ENCODE results near the gene POU4F1.
A peak's percentile ranks its signal among the peaks of the same experiment; 100 is the strongest.

POU4F1 gene

DNA sequence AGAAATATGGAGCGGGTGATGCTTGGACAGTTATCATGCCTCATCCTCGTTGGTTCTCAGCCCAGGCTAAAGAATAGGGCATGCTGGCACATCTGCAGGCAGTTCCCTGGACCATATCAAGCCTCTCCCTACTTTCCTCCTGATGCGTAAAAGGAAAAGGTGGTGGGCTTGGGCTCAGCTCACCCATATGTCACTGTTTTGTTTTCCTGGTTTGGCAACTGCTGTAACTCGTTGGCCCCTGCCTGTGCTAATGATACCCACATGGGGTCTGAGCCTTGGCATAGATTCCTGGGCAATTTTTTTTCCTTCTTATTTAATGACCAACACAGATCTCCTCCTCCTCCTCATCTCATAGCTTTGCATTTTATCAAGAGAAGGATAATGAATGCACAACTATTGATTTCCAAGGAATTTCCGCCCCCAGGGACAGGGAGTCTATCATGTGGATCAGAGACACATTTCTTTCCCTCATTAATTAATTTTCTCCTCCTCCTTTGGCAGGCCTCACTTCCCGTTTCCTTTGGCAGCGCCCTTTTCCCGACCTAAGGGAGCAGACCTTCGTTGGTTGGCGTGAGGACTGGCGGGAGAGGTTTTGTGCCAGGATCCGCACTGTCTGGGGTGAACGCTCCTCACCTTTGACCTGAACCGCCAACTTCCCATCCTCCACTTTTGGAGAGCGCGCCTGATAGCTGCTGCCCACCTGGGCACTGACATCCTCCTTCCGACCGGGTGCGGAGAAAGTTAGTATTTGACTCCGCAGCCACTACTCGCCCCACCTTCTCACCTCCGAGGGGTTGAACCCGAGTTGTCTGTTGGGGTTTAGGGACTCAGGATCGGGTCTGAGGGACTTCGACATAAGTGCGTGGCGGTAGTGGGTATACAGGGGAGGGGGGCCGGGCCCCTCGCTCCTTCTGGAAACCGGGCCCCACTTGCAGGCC is 3.4 kb upstream of the POU4F1 start:
- no peak for DNase-seq

DNA sequence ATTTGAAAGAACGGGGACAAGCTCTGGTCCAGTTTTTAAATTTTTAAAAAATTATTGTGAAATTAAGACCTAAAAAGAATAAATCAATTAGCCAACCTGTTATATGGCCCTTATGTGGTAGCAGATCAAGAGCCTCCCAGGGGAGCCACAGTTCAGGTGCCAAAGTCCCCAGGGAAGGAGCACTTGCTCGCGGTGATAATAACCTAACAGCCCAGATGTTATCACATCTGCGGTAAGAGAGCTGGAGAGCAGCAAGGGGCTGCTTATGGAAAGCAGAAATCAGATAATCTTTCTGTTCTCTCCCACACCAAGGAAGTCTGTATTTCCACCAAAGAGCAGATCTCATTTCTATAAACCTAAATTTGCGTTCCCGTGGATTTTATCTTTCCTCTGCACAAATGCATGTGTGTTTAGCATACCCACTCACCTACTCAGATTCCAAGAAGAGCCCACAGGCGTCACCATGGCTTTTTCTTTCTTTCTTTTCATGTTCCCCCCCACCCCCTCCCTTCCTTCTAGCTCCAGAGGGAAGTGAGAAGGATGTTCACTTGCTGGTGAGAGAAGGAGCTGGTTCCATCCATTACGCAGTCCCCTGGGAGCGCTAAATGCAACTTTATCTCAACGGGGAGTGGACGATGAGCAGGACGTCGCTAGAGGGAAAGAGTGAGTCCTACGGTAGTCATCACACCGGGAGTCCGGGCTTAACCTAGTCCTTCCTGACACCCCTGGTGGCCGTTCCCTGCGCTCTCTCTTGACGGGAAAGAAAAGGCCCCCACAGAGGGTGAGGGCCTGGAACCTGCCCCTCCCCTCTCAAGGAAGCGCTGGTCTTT is 1.6 kb upstream of the POU4F1 start:
- DNase-seq: peak; percentile 11

DNA sequence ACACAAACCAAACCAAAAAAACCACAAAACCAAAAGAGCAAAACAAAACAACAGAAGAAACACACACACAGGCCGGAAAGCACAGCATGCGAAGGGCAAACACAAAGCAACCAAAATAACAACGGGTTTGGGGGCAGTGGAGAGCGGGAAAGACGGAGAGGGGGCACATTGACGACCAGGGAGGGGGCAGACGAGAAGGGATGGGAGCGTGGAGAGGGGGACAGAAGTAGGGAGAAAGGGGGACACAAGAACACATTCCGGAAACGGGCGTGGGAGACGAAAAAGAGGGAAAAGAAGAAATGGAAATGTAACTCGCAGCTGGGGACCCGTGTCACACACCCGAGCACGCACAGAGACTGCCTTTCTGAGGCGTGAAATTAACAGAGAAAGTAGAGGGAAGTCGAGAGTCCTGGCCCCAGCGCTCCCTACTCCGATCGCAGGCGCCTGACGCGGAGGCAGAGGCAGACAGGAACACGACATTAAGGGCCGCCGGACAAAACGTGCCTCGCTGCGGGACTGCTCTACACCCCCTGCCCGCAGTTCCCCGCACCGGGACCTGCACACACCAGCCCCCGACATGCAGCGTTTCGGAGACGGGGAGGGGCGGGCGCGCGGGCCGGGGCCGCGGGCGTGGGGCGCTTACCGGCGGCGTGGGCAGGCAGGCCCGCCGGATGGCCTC is 652 bp downstream of the POU4F1 start:
- DNase-seq: peak; percentile 14

DNA sequence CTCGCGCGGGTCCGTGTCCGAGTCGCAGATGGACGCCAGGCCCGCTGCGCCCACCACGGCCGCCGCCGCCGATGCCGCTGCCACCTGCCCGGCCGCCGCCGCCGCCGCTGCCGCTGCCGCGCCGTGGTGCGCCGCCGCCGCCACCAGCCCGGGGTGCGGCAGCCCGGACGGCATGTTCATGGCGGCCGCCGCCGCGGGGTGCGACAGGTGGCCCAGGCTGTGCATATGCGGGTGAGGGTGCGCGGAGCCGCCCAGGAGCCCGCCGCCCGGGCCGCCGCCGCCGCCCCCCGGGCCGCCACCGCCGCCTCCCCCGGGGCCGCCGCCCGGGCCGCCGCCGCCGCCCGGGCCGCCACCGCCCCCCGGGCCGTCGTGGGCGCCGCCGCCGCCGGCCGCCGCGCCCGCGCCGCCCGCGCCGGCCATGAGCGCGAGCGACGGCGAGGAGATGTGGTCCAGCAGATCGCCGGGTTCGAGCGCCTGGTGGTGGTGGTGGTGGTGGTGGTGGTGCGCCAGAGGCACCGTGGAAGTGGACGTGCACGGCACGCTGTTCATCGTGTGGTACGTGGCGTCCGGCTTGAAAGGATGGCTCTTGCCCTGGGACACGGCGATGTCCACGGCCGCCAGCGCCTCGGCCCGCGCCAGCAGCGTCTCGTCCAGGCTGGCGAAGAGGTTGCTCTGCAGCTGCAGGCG is 1.3 kb downstream of the POU4F1 start:
- no peak for DNase-seq

DNA sequence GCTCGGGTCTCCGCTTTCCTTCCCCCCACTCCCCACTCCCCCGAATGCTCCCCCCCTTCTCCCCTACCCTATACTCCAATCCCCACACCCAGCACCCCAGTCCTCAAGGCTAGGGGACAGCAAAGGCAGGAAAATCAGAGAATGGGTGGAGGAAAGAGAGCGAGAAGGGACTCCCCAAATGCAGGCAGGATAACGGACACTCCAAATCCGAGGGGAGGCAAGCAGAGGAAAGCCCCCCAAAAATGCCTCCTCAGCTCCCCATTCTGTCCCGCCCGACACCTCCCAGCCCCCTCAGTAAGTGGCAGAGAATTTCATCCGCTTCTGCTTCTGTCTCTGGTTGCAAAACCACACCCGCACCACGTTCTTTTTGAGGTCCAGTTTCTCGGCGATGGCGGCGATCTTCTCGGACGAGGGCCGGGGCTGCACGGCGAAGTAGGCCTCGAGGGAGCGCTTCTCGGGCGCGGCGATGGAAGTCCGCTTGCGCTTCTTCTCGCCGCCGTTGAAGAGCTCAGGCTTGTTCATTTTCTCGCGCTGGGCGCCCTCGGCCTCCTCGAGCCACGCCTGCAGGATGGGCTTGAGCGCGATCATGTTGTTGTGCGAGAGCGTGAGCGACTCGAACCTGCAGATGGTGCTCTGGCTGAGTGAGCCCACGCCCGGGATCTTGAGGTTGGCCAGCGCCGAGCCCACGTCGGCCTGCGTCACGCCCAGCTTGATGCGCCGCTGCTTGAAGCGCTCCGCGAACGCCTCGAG is 2.1 kb downstream of the POU4F1 start:
- no peak for DNase-seq

DNA sequence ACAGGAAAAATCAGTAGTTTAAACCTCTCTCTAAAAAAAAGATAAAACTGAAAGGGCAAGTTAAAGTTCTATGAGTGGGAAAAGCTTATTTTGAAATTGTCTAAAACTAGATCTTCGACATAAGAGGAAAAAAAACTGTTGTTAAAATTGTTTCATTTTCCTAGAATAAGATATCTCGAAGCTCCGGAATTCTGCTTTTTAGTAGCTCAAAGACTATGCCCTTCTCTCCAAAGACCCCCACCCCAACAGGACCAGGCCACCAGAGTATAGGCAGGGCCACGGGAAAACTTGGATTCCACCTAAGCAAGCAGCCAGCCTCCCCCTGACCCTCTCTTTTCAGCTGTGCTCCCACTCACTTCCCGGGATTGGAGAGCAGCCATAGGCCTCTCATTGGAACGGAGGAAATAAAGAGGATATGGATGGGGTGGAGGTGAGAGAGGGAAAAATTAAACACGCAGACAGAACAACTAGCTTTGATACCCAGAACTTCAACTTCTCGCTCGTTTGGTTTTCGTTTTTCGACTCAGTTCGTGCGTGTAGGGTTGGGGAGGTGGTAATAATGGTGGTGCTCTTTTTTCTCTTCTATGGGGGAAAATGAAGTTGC is 3.0 kb downstream of the POU4F1 start:
- no peak for DNase-seq

DNA sequence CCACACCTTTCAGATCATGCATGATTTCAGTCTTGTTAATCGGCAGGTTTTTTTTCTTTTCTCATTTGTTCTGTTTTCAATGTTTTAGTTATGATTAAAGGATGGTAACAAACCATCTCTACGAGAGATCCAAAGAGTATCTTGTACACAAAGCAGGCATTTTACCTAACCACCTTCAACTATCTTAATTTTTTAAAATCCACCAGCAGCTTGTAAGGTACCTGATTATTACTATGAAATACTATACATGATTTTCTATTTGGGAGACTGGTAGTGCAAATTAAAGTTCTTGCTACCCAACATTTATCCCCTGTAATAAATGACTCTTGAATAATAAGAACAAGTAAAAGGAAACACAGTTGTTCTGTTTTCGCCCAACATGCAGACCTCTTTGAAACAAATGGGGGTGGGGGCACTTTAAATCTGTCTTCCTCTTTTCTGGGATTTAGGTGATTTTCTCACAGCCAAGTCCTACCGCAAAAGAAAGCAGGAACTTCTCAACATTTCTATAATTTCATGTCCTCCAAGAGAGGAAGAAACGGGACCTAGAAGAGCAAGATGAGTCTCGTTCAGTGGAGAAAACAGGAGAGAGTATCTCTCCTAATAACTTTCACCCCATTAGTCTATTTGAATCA is 3.6 kb downstream of the POU4F1 start:
- DNase-seq: no peak

DNA sequence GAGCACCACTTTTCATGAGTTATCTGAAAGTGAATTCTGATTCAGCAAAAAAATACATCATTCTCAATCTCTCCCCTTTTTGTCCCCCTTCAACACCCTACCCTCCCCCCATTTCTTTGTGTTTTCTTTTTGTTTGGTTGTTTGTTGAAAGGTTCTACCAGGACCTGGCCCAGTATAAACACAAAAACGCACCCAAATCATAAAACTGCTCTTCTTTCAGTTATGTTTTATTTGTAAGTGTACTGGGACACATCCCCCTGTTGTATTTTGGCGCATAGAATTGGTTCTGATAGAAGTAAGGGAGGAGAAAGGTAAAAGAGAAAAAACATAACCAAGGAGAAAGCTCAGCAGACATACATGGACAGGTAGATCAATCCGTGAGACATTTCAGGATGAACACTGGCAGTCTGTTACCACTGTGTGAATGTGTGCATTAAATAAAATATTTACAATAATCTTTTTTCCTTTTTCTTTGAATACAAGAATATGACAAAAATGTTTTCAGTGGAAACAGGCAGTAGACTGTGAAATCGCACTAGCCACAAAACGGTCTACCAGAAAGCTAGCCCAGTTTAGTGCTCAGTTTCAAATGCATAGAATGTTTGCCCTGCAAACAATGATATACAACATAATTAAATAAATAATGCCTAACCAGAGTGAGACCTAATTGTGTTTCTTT is 4.2 kb downstream of the POU4F1 start:
- no peak for DNase-seq

DNA sequence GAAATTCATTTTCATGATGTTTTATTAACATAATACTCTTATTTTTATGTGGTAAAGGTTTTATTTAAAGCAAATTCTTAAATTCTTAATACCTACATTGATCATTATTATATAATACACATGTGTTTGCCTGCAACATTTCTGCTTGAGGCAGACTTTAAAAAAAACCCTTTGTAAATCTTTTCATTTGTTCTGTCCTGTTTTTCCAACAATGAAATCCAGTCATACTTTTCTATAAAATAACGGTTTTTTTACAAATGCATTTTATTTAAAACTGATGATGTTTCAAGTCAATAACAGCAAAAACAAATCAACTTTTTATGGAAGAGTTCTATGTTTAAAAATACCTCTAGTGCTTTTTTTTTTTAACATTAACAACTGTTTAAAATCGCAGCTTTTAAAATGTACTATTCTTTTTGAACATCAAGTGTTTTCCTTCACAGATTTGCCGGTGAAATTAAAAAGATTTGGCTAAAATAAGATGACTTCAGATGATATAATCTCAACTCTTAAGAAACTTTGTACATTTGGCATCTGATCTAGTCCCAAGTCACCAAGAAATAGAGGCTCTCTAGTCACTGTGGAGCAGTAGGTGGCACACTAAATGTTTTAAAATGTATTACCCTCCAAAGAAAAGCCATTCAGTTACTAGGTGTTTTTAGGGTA is 5.1 kb downstream of the POU4F1 start:
- no peak for DNase-seq

DNA sequence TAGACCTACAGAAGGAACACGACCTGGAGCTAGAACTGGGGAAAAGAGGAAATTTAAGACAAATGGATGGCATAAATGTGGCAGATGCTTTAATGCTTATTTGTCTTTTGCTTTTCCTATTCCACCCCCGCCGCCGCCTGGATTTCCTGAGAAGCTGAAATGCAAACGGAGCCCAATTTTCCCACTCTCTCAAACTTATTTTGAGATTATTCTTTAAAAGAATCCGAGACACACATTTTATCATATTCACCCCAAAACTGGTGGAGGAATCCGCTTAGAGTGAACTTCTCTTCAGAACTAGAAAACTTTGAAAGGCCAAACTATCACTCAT is 5.8 kb downstream of the POU4F1 start:
- DNase-seq: no peak

DNA sequence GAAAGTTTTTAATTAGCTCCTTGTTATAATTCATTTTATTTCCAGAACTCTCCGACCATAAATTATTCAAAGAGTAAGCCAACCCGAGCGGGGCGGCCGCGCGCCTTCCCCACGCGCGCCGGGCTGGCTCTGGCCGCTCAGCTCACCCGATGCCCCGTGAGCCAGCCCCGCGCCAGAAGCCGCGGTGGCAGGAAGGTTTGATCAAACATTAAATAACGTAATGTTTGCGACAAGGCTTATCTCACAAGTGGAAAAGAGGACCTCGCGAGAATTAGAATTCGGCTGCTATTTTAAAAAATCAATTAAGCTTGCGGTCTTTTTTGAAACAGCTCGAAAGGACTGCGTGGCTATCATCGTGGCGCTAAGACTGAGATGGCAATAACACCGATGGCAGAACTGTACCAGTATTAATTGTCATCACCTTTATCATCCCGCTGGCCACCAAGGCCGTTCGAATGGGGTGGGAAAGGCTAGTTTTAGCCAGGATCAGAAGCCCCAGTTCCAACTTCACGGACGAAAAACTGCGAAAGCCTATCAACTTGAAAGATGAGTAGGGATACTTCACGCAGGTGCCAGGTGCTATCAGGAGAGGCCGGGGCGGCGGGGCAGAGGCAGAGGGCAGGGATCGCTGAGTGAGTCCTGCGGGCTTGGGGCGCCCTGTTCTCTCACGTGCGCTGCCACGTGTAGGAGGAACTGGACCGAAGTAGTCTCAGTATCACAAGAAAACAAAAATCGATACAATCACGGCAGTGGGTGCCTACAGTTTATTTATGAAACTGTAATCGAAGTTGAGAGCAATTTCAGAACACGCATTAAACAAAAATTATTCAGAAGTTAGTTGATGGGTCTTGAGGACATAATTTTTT is 6.4 kb downstream of the POU4F1 start:
- no peak for DNase-seq

DNA sequence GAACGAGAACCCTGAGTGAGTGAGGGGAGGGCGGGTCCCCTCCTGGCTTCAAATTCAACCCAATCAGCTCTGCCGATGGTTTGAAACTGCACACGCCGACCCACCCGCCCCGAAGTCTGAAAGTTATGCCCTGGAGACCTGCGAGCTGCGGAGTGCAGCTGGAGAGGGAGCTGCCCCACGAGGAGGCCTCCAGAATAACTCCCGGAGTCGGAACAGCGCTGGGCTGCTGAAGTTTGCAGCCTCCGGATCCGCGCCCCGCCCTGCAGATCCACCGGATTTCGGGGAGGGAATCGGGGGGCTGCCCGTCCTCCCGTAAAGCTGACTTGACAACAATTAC is 7.0 kb downstream of the POU4F1 start:
- DNase-seq: no peak

DNA sequence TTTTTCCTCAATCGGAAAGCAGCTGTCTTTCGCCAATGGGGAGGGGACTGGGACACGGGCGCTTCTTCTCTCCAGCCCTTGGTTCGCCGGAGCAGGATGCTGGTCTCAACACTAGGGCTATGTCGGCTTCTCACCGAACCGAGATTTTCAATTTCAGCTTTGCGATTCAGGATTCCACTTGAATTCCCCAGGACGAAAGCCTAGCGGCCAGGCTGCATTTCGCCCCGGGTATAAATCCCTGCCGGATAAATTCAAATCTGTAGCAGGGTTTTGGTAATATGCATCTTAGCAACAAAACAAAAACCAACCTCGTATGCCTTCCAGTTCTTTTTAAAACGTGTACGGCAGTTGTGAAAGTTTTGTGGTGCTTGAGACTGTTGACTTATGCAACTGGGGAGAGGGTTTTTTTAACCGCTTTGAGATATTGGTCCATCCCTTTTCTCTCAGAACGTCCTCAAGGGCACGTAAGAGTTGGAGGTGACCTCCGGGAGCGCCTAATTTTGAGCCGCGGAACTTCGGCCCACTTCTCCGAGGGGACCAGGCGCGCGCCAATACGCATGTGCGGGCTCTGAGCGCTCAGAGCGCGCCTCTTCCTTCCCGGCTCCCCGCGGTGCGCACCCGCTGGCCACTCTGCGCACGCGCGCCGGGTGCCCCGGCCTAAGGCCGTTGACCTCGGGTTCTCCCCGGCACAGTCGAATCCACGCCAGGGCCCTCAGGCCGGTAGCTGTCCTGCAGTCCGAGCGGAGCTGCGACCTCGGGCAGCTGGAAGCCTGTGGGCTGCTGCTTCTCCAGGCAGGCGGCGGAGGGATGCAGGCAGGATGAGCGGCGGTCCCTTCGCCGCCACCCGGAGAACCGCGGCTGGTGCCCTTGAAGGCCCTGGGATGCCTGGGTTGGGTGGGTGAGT is 7.6 kb downstream of the POU4F1 start:
- no peak for DNase-seq

DNA sequence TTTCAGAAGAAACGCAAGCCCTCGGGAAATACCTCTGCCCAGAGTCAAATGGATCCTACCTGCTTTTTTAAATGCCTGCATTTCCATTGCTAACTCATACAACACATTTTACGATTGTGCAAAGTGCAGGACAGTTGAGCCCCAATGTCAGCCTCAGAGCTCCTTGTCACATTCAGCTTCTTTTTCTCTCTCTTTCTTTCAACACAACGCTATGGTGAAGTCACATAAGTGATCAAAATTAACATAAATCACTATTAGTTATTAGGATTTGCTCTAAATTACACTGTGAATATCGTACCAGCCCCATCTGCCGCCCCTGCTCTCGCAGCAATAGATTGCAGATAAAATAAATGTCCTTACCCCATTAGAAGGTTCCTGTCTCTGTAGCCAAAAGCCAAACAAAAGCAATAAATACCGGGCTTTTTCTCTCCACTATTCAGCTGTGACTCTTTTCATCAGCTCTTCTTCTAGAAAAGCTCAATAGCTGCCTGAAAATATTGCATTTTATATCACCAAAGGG is 8.8 kb downstream of the POU4F1 start:
- no peak for DNase-seq

DNA sequence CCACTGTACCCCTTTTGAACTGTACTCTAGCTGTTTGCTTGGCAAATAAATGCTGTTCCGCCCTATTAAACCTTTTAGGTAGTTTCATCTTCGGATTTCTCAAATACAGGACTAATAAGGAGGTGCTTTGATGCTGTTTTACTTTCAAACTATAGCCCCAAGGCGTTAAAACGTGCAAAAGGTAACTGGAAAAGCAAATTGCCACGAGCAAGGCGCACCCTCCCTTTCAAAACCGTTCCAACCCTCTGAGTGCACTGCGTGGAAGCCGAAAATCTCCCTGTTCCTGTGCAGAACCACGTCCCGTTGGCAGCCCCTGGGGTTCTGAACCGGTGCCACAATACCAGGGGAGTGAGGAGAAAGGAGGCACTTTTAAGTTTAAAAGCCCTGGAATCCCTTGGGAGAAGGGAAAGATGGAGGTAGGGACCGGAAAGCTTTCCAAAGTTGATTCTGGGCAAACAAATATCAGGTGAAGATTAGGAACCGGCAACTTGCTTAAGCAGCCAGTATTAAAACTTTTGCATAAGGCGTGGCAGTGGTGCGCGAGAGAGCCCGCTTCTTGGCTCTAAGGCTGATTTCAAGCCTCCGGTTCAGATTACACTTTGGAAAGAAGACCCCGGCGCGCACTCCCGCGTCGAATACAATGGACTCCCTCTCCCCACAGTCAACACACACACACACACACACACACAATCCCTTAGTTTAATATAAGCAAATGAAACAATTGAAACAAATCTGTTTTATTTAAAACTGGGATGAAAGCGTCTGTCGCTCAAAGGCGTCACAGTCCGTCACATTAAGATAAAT is 9.5 kb downstream of the POU4F1 start:
- no peak for DNase-seq

DNA sequence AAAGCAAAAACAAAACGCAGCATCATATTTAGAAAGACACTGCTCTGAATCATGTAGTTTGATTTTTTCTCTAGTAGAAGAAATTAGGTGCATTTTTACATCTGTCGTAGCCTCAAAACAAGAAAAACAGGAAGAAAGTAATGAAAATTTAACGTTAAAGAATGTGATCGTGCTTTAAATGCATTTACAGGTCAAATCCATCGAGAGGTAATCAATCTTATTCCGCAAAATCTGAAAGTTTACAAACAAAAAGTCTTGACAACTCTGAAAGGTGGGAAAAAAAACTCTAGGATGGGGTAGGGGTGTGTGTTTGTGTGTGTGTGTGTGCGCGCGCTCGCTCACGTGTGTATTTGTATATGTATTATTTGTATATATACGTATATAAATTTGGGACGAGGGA is 10.2 kb downstream of the POU4F1 start:
- no peak for DNase-seq

DNA sequence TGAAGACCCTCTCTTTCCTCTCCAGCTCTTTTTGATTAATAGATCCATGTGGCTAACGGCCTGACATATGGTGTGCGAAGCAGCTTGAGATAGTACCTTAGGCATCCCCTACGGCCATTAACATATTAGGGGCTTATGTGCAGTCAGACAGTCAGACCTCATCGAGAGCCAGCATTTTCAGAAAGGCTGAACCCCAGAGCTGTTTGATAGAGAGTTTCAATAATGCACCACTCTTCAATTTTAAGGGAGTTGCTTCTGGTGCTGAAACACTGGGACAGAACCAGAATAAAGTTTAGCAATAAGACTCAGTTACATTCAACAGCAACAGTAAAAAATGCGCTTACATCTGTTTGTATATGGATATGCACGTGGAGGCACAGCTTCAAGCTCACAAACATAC is 10.8 kb downstream of the POU4F1 start:
- DNase-seq: no peak
